GM12865 (cell line): Measurements from ENCODE around the gene SPATA20.

Source experiments
- DNase-seq: peaks from one replicate; pipeline ENCODE4 v3.0.0; 2010; ENCODE audit warnings: low read depth
- H3K4me3 ChIP-seq: 2 replicates; pipeline ENCODE4 v1.5.1; 2011; ENCODE audit warnings: mild to moderate bottlenecking, low read depth, low read length, control low read depth
- CTCF ChIP-seq: IDR thresholded peaks from 2 replicates; pipeline ENCODE4 v1.5.1; 2011; ENCODE audit warnings: low read length, control low read depth, low read depth, inconsistent platforms; ENCODE audit not compliant: insufficient read depth; ENCODE audit errors: missing control alignments

Gene SPATA20

GRCh38 chr17:50520483-50520882 is 26.5 kb upstream of the SPATA20 start:
- no peak for TF ChIP-seq CTCF
- H3K4me3 ChIP-seq: no peak overlapping the region
- peak; percentile 31 for DNase-seq

- TF ChIP-seq CTCF: no peak
- H3K4me3 ChIP-seq: no peak overlapping the region
- DNase-seq: no peak
These were observed 25.5 kb upstream of the SPATA20 start for GRCh38 chr17:50521514-50521913.

GRCh38 chr17:50522766-50523165 is 24.2 kb upstream of the SPATA20 start:
- no peak overlapping the region for H3K4me3 ChIP-seq
- no peak for TF ChIP-seq CTCF
- no peak for DNase-seq

- no peak for DNase-seq
- no peak overlapping the region for H3K4me3 ChIP-seq
- TF ChIP-seq CTCF: no peak
These were observed 23.8 kb upstream of the SPATA20 start for GRCh38 chr17:50523208-50523607.

- TF ChIP-seq CTCF: no peak
- DNase-seq: no peak
- no peak overlapping the region for H3K4me3 ChIP-seq
These were observed 22.1 kb upstream of the SPATA20 start for GRCh38 chr17:50524838-50525237.

GRCh38 chr17:50527155-50527762 is 19.7 kb upstream of the SPATA20 start:
- no peak for DNase-seq
- no peak overlapping the region for H3K4me3 ChIP-seq
- TF ChIP-seq CTCF: no peak

- H3K4me3 ChIP-seq: no peak overlapping the region
- DNase-seq: no peak
- TF ChIP-seq CTCF: no peak
These were observed 19.0 kb upstream of the SPATA20 start for GRCh38 chr17:50527949-50528474.
